Activated CD8-positive, alpha-beta memory T cell treated with anti-CD3 and anti-CD28 coated beads for 4 hours (primary cell): ENCODE results near the gene SERHL2.
"Not testable (repeated sequence)": the region's sequence is repeated elsewhere in the genome, so short reads cannot be mapped to it uniquely, and the experiment has no call there.

Experiments
- DNase-seq, 2 donors: peaks; one replicate each; pipeline ENCODE4 v3.0.0-alpha.2; 2020; ENCODE audit warnings: low read depth in 2 of 2

Gene SERHL2

DNA sequence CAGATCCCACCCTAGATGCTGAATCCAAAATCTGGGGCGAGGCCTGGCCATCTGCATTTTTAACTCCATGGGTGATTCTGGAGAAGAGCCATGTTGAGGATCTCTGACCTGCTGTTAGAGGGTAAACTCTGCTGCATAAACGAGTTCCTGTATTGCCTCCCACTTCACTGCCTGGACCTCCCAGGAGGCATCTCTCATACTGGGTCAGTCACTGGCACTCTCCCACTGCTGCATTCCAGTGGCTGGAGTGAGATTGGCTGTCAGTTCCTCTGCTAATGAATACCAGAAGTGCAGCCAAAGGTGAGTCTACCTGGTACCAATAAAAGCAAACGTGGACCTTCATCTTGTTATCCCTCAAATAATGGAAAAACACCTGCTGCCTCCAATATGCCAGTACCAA is 50.6 kb downstream of the SERHL2 start:
- DNase-seq: no peak

DNA sequence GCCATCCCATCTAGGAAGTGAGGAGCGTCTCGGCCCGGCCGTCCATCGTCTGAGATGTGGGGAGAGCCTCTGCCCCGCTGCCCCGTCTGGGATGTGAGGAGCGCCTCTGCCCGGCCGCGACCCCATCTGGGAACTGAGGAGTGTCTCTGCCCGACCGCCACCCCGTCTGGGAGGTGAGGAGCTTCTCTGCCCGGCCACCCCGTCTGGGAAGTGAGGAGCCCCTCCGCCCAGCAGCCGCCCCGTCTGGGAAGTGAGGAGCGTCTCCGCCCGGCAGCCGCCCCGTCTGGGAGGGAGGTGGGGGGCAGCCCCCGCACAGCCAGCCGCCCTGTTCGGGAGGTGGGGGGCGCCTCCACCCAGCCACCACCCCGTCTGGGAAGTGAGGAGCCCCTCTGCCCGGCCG is 53.9 kb downstream of the SERHL2 start:
- DNase-seq: not testable (repeated sequence)

DNA sequence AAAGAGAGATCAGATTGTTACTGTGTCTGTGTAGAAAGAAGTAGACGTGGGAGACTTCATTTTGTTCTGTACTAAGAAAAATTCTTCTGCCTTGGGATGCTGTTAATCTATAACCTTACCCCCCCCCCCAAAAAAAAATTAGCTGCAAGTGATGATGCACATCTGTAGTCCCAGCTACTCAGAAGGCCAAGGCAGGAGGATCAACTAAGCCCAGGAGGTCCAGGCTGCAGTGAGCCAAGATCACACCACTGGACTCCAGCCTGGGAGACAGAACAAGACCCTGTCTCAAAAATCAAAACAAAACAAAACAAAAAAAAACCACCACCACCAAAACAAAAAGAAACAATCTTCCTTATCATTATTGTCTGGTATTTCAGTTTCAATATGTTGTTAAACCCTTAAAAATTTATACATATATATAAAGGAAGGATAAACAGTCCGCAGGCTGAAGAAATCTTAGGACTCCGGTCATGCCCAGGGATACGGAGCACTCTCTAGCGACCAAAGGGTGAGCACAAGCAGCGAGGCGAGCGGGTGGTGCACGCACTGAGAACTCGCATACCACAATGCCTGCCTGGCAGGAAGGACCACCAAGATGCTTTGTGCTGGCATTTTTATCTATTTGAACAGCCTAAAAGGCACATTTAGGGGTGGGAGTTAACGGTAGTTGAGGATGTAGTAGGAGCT is 54.5 kb downstream of the SERHL2 start:
- no peak for DNase-seq

DNA sequence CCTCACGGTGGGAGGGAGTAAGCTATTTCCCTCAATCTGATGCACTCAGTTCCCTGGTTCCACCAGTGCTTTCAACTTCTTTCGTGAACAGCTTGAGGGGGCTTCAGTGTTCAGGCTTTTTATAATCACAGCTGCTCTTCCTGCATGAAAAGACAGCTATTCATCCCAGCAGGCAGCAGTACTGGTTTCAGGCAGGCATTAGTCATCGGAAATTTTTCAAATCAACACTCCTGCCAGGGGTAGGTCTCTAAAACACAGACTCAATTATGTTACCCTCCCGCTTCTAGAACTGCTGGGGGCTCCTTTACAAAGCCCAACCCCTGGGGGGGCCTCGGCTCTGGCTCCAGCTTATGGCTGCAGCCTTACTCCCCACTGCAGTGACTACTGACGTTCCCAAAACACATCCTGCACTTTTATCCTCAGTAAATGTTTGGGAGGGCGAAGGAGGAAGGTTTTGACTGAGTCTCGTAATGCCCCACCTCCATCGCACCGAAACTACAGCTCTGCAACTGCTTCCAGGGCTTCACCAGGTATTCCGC is 55.1 kb downstream of the SERHL2 start:
- no peak for DNase-seq

DNA sequence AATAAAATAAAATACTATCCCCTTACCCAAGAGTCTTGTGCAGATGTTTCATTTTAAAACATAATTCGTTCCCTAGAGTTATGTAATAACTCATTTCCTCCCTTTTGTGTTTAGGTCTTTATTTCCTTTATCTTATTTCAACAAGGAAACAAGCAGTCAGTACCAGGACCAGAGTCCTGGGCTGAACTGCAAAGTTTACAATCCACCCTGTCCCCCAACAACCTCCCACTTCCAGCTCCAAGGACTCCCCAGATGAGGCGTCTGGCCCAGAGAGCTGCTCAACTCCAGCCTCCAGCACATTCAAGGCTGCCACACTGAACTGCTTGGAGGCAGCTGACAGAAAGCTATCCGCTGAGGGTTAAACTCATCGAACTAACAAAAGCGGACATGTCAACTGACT is 56.4 kb downstream of the SERHL2 start:
- DNase-seq: no peak

GRCh38 chr22:42611051-42611450 is 57.3 kb downstream of the SERHL2 start:
- no peak for DNase-seq

GRCh38 chr22:42612336-42612735 is 58.6 kb downstream of the SERHL2 start:
- no peak for DNase-seq

- no peak for DNase-seq
Measured at GRCh38 chr22:42613872-42614301, 60.1 kb downstream of the SERHL2 start.

- peak; percentile 98 to 99 for DNase-seq
Measured at GRCh38 chr22:42614312-42615091, 60.7 kb downstream of the SERHL2 start, which contains the start of gene POLDIP3. TSS of gene POLDIP3 (minus strand) at chr22:42614883. CDS start at chr22:42614857, 26 bp downstream.

- DNase-seq: peak; percentile 64 to 85
Measured at GRCh38 chr22:42615092-42615859, 61.5 kb downstream of the SERHL2 start.

DNA sequence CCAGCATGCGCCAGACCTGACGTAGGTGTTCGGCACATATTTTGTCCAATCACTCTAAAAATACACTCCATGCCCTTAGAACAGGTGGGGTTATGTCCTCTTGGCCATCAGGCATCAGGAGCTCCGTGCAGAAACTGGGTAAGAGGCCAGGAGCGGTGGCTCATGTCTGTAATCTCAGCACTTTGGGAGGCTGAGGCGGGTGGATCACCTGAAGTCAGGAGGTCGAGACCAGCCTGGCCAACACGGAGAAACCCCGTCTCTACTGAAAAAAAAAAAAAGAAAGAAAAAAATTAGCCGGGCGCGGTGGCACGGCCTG is 62.1 kb downstream of the SERHL2 start:
- not testable (repeated sequence) for DNase-seq

DNA sequence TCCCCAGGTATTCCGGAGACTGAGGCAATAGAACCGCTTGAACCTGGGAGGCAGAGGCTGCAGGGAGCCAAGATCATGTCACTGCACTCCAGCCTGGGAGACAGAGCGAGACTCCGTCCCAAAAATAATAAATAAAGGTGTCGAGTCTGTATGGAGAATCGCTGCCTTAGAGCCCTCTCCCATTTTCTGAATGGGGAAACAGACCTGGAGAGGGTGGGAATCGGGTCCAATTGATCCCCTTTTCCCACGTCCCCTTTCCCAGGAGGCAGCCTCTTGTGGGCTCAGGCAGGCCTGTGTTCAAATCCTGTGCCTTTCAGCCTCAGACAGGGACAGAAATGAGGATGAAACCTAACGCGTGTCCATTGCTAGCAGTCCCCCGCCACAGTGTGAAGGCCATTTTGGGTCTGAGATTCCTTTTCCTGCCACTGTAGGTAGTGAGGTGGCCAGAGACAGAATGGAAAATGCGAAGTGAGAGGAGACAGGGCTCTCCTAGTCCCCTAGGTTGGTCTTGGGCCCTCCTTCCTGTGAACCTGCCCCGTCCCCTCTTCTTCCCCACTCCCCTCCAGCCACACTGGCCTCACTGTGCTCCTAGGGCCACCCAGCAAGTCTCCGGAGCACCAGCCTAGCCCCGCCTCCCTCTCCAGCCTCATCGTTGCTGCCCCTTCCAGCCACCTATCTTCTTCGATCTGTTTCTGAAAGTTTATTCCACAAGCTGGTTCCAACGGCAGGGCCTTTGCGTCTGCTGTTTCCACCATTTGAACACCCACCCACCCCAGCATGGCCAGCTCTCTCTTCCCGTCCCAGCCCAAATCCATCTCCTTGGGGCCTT is 63.6 kb downstream of the SERHL2 start:
- no peak for DNase-seq

- no peak for DNase-seq
Measured at GRCh38 chr22:42619261-42620063, 65.7 kb downstream of the SERHL2 start.

DNA sequence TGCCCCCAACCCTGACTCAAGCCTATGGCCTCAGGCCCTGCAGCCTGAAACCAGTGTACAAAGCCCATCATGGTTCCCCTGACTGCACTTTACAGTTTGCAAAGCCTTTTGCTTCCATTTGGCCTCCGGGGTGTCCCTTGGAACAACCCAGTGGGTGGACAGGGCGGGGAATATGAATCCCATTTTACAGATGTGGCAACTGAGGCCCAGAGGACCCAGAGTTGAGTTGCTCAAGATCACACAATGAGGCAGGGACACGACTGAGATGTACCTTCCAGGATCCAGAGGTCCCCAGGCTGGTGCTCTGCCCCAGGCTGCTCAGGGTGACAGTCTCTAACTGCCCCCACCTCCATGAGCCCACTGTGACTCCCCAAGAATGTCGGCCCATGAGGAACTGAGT is 66.3 kb downstream of the SERHL2 start:
- DNase-seq: no peak

- DNase-seq: peak in 1 of 2 donors; percentile 18
Measured at GRCh38 chr22:42621505-42622002, 67.8 kb downstream of the SERHL2 start.

- DNase-seq: no peak
Measured at GRCh38 chr22:42622061-42622710, 68.4 kb downstream of the SERHL2 start.

DNA sequence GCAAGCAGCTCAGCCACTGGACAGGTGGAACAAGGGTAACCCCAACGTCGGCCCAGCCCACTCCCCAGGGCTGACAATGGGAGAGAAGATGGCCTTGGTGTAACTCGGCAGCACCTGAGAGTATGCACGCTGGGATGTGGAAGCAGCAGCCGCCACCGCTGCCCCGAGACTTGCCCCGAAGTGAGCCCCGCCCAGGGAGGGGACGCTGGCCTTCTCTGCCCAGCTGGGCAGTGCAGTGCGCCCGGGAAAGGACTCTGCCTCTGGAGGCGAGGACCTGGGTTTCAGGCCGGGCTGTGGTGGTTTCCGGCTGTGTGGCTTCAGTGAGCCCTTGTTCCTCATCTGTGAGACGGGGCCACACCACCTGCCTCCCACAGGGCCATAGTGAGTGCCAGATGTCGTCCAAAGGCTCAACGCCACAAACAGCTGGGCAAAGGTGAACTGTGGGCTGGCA is 69.6 kb downstream of the SERHL2 start:
- DNase-seq: no peak
